ENCODE data around the gene ANGEL2. TPM values are rescaled to one million over a fixed set of nuclear protein-coding genes. Genes with fewer than 3 reads are reported as not detected.

Gene ANGEL2
- total and polyA plus RNA-seq, 3 experiments from 2014 or later = 32.1 to 42.5 (median 41.2) TPM

GRCh38 chr1:212977781-212978645, 37.7 kb downstream of the ANGEL2 start:
- DNase-seq = no peak
- POLR2A ChIA-PET = no interaction called here

DNA sequence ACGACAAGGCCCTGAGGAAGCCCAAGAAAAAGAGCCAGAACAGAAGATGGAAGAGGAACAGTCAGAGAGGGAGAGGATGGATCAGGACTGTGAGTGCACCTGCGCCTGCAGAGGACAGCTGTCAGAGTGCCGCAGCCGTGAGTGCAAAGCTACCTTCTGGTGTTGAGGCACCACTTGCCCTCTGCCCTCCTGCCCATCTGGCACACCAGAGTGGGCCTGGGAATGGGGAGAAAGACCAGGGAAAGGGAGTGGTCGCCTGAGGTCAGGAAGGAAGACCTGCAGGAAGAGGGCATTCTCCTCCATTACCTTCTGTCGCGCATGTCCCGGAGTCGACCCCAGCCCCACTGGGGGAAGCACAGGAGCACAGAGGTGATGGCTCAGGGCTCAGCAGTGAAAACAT, 39.1 kb downstream of the ANGEL2 start:
- H3K4me3 Mint-ChIP-seq = no peak overlapping the region
- peaks cover 6 to 23% of the 10 kb centered on the region in 2 donors for H3K27me3 Mint-ChIP-seq
- H3K9me3 ChIP-seq (ENCODE audit: low read length) = no peaks in the 10 kb centered on the region
- no peak overlapping the region for H3K27ac ChIP-seq (ENCODE audit: low read depth, low read length)
- H3K27me3 ChIP-seq (ENCODE audit: insufficient read depth, low read length, poor library complexity, severe bottlenecking) = no peaks in the 10 kb centered on the region
- H3K9me3 Mint-ChIP-seq = no peaks in the 10 kb centered on the region
- no peak overlapping the region for H3K4me3 ChIP-seq (ENCODE audit: low read length)
- POLR2A ChIA-PET = no interaction called here
- H3K4me1 ChIP-seq (ENCODE audit: insufficient read depth, low read length) = no peaks in the 10 kb centered on the region
- peaks cover 0 to 2% (median 0%) of the 10 kb centered on the region in 3 donors for H3K4me1 Mint-ChIP-seq
- no peaks in the 10 kb centered on the region for H3K36me3 ChIP-seq (ENCODE audit: insufficient read depth, low read length)
- DNase-seq = no peak
- peaks cover 0 to 2% (median 0%) of the 10 kb centered on the region in 3 donors for H3K36me3 Mint-ChIP-seq
- CTCF ChIA-PET = no interaction called here
- H3K27ac Mint-ChIP-seq = no peak overlapping the region

More at GRCh38 chr1:212977781-212978645, 37.7 kb downstream of the ANGEL2 start:
- Mint-ChIP-seq H3K27ac (no peak overlapping the region), H3K9me3 (no peaks in the 10 kb centered on the region), H3K4me3 (no peak overlapping the region), H3K36me3 (peaks cover 0 to 2% (median 0%) of the 10 kb centered on the region in 3 donors), H3K4me1 (peaks cover 0 to 4% (median 0%) of the 10 kb centered on the region in 3 donors), H3K27me3 (peaks cover 6 to 20% of the 10 kb centered on the region in 2 donors)
- no peak overlapping the region for H3K27ac ChIP-seq (ENCODE audit: low read depth, low read length)
- H3K4me3 ChIP-seq (ENCODE audit: low read length) = no peak overlapping the region
- no peaks in the 10 kb centered on the region for H3K4me1 ChIP-seq (ENCODE audit: insufficient read depth, low read length)
- no peaks in the 10 kb centered on the region for H3K36me3 ChIP-seq (ENCODE audit: insufficient read depth, low read length)
- CTCF ChIA-PET = no interaction called here
- no peaks in the 10 kb centered on the region for H3K27me3 ChIP-seq (ENCODE audit: insufficient read depth, low read length, poor library complexity, severe bottlenecking)
- no peaks in the 10 kb centered on the region for H3K9me3 ChIP-seq (ENCODE audit: low read length)

DNA sequence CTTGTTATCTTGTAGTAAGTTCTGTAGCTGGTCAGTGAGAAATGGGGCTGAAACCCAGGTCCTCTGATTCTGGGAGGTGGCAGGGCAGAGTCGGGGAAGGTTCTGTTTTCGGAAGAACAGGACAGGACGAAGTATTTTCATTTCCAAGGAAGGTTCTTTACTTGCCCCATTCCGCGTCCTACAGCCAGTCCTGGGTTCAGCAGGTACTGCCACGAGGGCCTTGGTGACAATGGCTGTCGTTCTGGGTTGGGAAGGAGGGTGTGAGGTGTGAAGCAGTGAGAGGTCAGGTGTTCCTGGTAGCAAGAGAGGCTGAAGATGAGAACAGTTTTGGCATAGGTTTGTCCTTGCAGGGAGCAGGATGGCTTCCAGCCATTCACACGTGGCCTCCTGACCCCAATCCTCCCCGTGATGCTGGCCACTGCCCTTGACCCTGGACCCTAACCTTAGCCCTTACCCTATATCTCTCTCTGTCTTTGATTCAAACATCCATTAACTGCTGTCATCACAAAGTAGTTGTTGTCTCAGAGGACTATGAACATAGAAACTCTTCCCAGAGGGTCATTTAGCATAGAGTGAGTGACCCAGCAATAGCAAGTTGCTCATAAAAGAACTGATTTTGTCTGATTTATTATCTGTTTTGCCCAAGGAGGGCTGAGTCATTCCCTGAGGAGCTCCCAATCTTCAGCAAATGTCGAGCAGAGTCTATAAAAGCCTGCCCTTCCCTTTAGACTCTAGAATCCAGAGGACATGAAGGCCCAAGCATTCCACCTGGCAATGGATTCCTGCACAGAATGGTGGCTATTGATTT, 40.4 kb downstream of the ANGEL2 start:
- peaks cover 10 to 30% of the 10 kb centered on the region in 2 donors for H3K27me3 Mint-ChIP-seq
- Histone ChIP-seq H3K36me3 (ENCODE audit: insufficient read depth, low read length) (no peaks in the 10 kb centered on the region), H3K4me1 (ENCODE audit: insufficient read depth, low read length) (no peaks in the 10 kb centered on the region), H3K27ac (ENCODE audit: low read depth, low read length) (no peak overlapping the region), H3K4me3 (ENCODE audit: low read length) (no peak overlapping the region), H3K9me3 (ENCODE audit: low read length) (no peaks in the 10 kb centered on the region), H3K27me3 (ENCODE audit: insufficient read depth, low read length, poor library complexity, severe bottlenecking) (no peaks in the 10 kb centered on the region)
- H3K4me1 Mint-ChIP-seq = no peaks in the 10 kb centered on the region
- no peak overlapping the region for H3K4me3 Mint-ChIP-seq
- H3K9me3 Mint-ChIP-seq = no peaks in the 10 kb centered on the region
- ChIA-PET POLR2A (no interaction called here), CTCF (no interaction called here)
- DNase-seq = no peak
- no peak overlapping the region for H3K27ac Mint-ChIP-seq
- no peaks in the 10 kb centered on the region for H3K36me3 Mint-ChIP-seq

DNA sequence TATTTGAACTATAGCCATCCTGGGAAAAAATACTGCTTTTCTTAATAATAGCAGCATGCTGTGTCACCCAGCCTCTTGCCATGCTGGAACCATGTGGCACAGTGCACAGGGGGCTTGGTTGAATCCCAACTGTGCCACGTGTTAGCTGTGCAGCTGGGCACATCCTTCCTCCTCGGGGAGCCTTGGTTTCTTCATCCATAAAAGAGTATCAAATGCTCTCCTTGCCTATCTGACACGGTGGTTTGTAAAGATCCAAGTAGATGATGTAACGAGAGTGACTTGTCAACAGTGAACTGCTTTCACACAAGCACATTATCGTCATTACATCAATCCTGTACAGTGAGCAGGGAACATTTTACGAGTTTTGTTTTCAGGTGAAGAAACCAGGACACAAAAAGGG, 41.0 kb downstream of the ANGEL2 start:
- Histone ChIP-seq H3K4me3 (ENCODE audit: low read length) (no peak overlapping the region), H3K27me3 (ENCODE audit: insufficient read depth, low read length, poor library complexity, severe bottlenecking) (no peaks in the 10 kb centered on the region), H3K4me1 (ENCODE audit: insufficient read depth, low read length) (no peaks in the 10 kb centered on the region), H3K9me3 (ENCODE audit: low read length) (no peaks in the 10 kb centered on the region), H3K36me3 (ENCODE audit: insufficient read depth, low read length) (no peaks in the 10 kb centered on the region), H3K27ac (ENCODE audit: low read depth, low read length) (no peak overlapping the region)
- Mint-ChIP-seq H3K4me3 (no peak overlapping the region), H3K4me1 (no peaks in the 10 kb centered on the region), H3K36me3 (no peaks in the 10 kb centered on the region), H3K9me3 (no peaks in the 10 kb centered on the region), H3K27me3 (peaks cover 9 to 36% of the 10 kb centered on the region in 2 donors), H3K27ac (no peak overlapping the region)
- ChIA-PET POLR2A (no interaction called here), CTCF (no interaction called here)
- no peak for DNase-seq

GRCh38 chr1:212973899-212974298, 41.8 kb downstream of the ANGEL2 start:
- CTCF ChIA-PET = no interaction called here

GRCh38 chr1:212973426-212973825, 42.2 kb downstream of the ANGEL2 start:
- no peaks in the 10 kb centered on the region for H3K4me1 ChIP-seq (ENCODE audit: insufficient read depth, low read length)
- no peaks in the 10 kb centered on the region for H3K9me3 ChIP-seq (ENCODE audit: low read length)
- no peak overlapping the region for H3K4me3 Mint-ChIP-seq
- DNase-seq = no peak
- no peak overlapping the region for H3K27ac ChIP-seq (ENCODE audit: low read depth, low read length)
- H3K36me3 Mint-ChIP-seq = no peaks in the 10 kb centered on the region
- CTCF ChIA-PET = no interaction called here
- no peak overlapping the region for H3K4me3 ChIP-seq (ENCODE audit: low read length)
- H3K27me3 ChIP-seq (ENCODE audit: insufficient read depth, low read length, poor library complexity, severe bottlenecking) = no peaks in the 10 kb centered on the region
- POLR2A ChIA-PET = no interaction called here
- peaks cover 9 to 40% of the 10 kb centered on the region in 2 donors for H3K27me3 Mint-ChIP-seq
- no peaks in the 10 kb centered on the region for H3K36me3 ChIP-seq (ENCODE audit: insufficient read depth, low read length)
- H3K4me1 Mint-ChIP-seq = no peaks in the 10 kb centered on the region
- no peak overlapping the region for H3K27ac Mint-ChIP-seq
- no peaks in the 10 kb centered on the region for H3K9me3 Mint-ChIP-seq

More at GRCh38 chr1:212973899-212974298, 41.8 kb downstream of the ANGEL2 start:
- no peaks in the 10 kb centered on the region for H3K36me3 ChIP-seq (ENCODE audit: insufficient read depth, low read length)
- no peak overlapping the region for H3K27ac Mint-ChIP-seq
- no peaks in the 10 kb centered on the region for H3K9me3 ChIP-seq (ENCODE audit: low read length)
- POLR2A ChIA-PET = no interaction called here
- no peaks in the 10 kb centered on the region for H3K4me1 ChIP-seq (ENCODE audit: insufficient read depth, low read length)
- H3K4me3 Mint-ChIP-seq = no peak overlapping the region
- H3K36me3 Mint-ChIP-seq = no peaks in the 10 kb centered on the region
- no peak overlapping the region for H3K27ac ChIP-seq (ENCODE audit: low read depth, low read length)
- peaks cover 9 to 40% of the 10 kb centered on the region in 2 donors for H3K27me3 Mint-ChIP-seq
- no peaks in the 10 kb centered on the region for H3K27me3 ChIP-seq (ENCODE audit: insufficient read depth, low read length, poor library complexity, severe bottlenecking)
- no peaks in the 10 kb centered on the region for H3K9me3 Mint-ChIP-seq
- H3K4me1 Mint-ChIP-seq = no peaks in the 10 kb centered on the region
- no peak overlapping the region for H3K4me3 ChIP-seq (ENCODE audit: low read length)
- no peak for DNase-seq

GRCh38 chr1:212971312-212971711, 44.4 kb downstream of the ANGEL2 start:
- CTCF ChIA-PET = no interaction called here

DNA sequence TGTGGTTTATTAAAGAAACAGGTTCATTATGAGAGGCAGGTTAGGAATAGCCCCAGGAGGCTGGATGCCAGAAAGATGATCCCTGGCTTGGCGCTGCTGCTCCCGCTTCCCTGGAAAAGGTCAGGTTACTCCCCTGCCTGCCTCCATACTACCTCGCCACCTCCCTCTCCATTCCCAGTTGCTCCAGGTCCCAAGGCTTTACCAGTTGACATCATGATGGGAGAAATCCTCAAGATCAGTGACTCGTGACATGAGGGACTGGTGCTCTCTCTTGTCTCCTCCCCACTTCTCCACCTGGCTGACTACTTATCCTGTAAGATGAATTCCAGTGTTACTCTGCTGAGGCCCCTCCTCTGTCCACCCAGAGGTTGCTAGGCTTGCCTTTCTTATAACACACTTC, 45.6 kb downstream of the ANGEL2 start:
- POLR2A ChIA-PET = no interaction called here
- Mint-ChIP-seq H3K4me3 (no peak overlapping the region), H3K4me1 (no peaks in the 10 kb centered on the region), H3K9me3 (peaks cover 0 to 1% (median 0%) of the 10 kb centered on the region in 5 donors), H3K27me3 (peaks cover 13 to 58% of the 10 kb centered on the region in 2 donors), H3K36me3 (no peaks in the 10 kb centered on the region), H3K27ac (no peak overlapping the region)
- no peak overlapping the region for H3K4me3 ChIP-seq (ENCODE audit: low read length)
- no peaks in the 10 kb centered on the region for H3K36me3 ChIP-seq (ENCODE audit: insufficient read depth, low read length)
- DNase-seq = no peak
- H3K4me1 ChIP-seq (ENCODE audit: insufficient read depth, low read length) = no peaks in the 10 kb centered on the region
- no peaks in the 10 kb centered on the region for H3K9me3 ChIP-seq (ENCODE audit: low read length)
- CTCF ChIA-PET = no interaction called here
- H3K27me3 ChIP-seq (ENCODE audit: insufficient read depth, low read length, poor library complexity, severe bottlenecking) = no peaks in the 10 kb centered on the region
- H3K27ac ChIP-seq (ENCODE audit: low read depth, low read length) = no peak overlapping the region

More at GRCh38 chr1:212971312-212971711, 44.4 kb downstream of the ANGEL2 start:
- no peak overlapping the region for H3K27ac ChIP-seq (ENCODE audit: low read depth, low read length)
- POLR2A ChIA-PET = interaction anchor here (0.7 kb wide), 1 partner anchor 9 kb away, joined by 3 read pairs; no protein-coding TSS in a partner anchor
- H3K9me3 Mint-ChIP-seq = peaks cover 0 to 1% (median 0%) of the 10 kb centered on the region in 5 donors
- H3K27me3 Mint-ChIP-seq = peaks cover 9 to 57% of the 10 kb centered on the region in 2 donors
- no peak for DNase-seq
- no peaks in the 10 kb centered on the region for H3K36me3 ChIP-seq (ENCODE audit: insufficient read depth, low read length)
- H3K36me3 Mint-ChIP-seq = no peaks in the 10 kb centered on the region
- H3K9me3 ChIP-seq (ENCODE audit: low read length) = no peaks in the 10 kb centered on the region
- H3K4me3 Mint-ChIP-seq = no peak overlapping the region
- no peaks in the 10 kb centered on the region for H3K4me1 ChIP-seq (ENCODE audit: insufficient read depth, low read length)
- no peak overlapping the region for H3K4me3 ChIP-seq (ENCODE audit: low read length)
- no peaks in the 10 kb centered on the region for H3K4me1 Mint-ChIP-seq
- no peak overlapping the region for H3K27ac Mint-ChIP-seq
- no peaks in the 10 kb centered on the region for H3K27me3 ChIP-seq (ENCODE audit: insufficient read depth, low read length, poor library complexity, severe bottlenecking)
